BLaER1 treated with 17β-estradiol and CSF1 and Interleukin-3, amounts not matched to agents 10 nM and 100 nM (cell line): ENCODE results near the gene SPATA31A5.
"Not testable (repeated sequence)": the region's sequence is repeated elsewhere in the genome, so short reads cannot be mapped to it uniquely, and the experiment has no call there.

Experiments used
- H3K27ac ChIP-seq, 11 experiments: shearing (Covaris generic); formaldehyde crosslinking; 2 replicates each; pipeline ENCODE4 v1.8.1; 2022
- H3K27me3 ChIP-seq, 11 experiments: shearing (Covaris generic); formaldehyde crosslinking; 2 replicates each; pipeline ENCODE4 v1.8.1; 2022
- H3K36me3 ChIP-seq, 11 experiments: shearing (Covaris generic); formaldehyde crosslinking; 2 replicates each; pipeline ENCODE4 v1.8.1; 2022
- H3K4me1 ChIP-seq, 10 experiments: shearing (Covaris generic); formaldehyde crosslinking; 2 replicates each; pipeline ENCODE4 v1.8.1; 2022
- H3K4me2 ChIP-seq, 11 experiments: shearing (Covaris generic); formaldehyde crosslinking; 2 replicates each; pipeline ENCODE4 v1.8.1; 2022
- H3K4me3 ChIP-seq, 10 experiments: shearing (Covaris generic); formaldehyde crosslinking; 2 replicates each; pipeline ENCODE4 v1.8.1; 2022
- H3K9ac ChIP-seq, 11 experiments: shearing (Covaris generic); formaldehyde crosslinking; 2 replicates each; pipeline ENCODE4 v1.8.1; 2022
- H3K9me3 ChIP-seq, 11 experiments: shearing (Covaris generic); formaldehyde crosslinking; replicated peaks in 1 of 11; 2 replicates each; pipeline ENCODE4 v1.8.1; 2022
- H4K20me1 ChIP-seq, 11 experiments: shearing (Covaris generic); formaldehyde crosslinking; 2 replicates each; pipeline ENCODE4 v1.8.1; 2022

SPATA31A5 gene

GRCh38 chr9:60914107-60914506 is at the start of gene SPATA31A5:
Gene SPATA31A5, plus strand, starts transcription at chr9:60914407. Its CDS starts 29 bp downstream, at chr9:60914436.
- not testable (repeated sequence) for H3K27ac ChIP-seq, H3K36me3 ChIP-seq, H3K9me3 ChIP-seq, H3K4me2 ChIP-seq, H3K4me3 ChIP-seq, H4K20me1 ChIP-seq, H3K4me1 ChIP-seq, H3K27me3 ChIP-seq, H3K9ac ChIP-seq

GRCh38 chr9:60962990-60963350 is 48.8 kb downstream of the SPATA31A5 start:
- not testable (repeated sequence) for H3K9me3 ChIP-seq, H3K27ac ChIP-seq, H3K9ac ChIP-seq, H3K36me3 ChIP-seq, H4K20me1 ChIP-seq, H3K4me1 ChIP-seq, H3K4me3 ChIP-seq, H3K4me2 ChIP-seq, H3K27me3 ChIP-seq

GRCh38 chr9:60966382-60966781 is 52.2 kb downstream of the SPATA31A5 start:
- H3K27ac ChIP-seq, H3K9me3 ChIP-seq, H3K4me3 ChIP-seq, H3K9ac ChIP-seq, H3K4me1 ChIP-seq, H3K36me3 ChIP-seq, H4K20me1 ChIP-seq, H3K4me2 ChIP-seq, H3K27me3 ChIP-seq: not testable (repeated sequence)
